Tibial artery (tissue), 4 donors: ENCODE data around the gene USO1.
"Not testable (repeated sequence)": the region's sequence is repeated elsewhere in the genome, so short reads cannot be mapped to it uniquely, and the experiment has no call there.

ENCODE experiments used
- DNase-seq, 2 donors: peaks; one replicate each; pipeline ENCODE4 v3.0.0-alpha.2; 2019
- H3K27ac ChIP-seq, 2 donors: fragments of 200-600 bp; sonication (generic) in 1 of 2; 1 replicate in 1 of 2; 2 replicates in 1 of 2; pipeline ENCODE4 v1.5.1; 2018 to 2019; ENCODE audit warnings: mild to moderate bottlenecking in 1 of 2
- H3K27me3 ChIP-seq, 2 donors: fragments of 200-600 bp; sonication (generic) in 1 of 2; one replicate each; pipeline versions ENCODE4 v1.5.1 to v1.6.0; 2016 to 2019
- H3K36me3 ChIP-seq, 3 donors: fragments of 200-600 bp; sonication (generic) in 2 of 3; one replicate each; pipeline ENCODE4 v1.5.1; 2016 to 2019; ENCODE audit warnings: mild to moderate bottlenecking in 2 of 3
- H3K4me1 ChIP-seq, 4 donors: fragments of 200-600 bp; sonication (generic) in 2 of 4; 1 replicate in 3 of 4; 2 replicates in 1 of 4; pipeline ENCODE4 v1.5.1; 2016 to 2019
- H3K4me3 ChIP-seq, 2 donors: fragments of 200-600 bp; sonication (generic) in 1 of 2; 1 replicate in 1 of 2; 2 replicates in 1 of 2; pipeline ENCODE4 v1.5.1; 2018 to 2019; ENCODE audit warnings: mild to moderate bottlenecking in 2 of 2
- H3K9me3 ChIP-seq, 3 donors: fragments of 200-600 bp; sonication (generic) in 1 of 3; one replicate each; pipeline ENCODE4 v1.5.1; 2016 to 2019
- CTCF ChIP-seq, 2 experiments: fragments of 200-600 bp in 1 of 2; fragments of 450-650 bp in 1 of 2; IDR thresholded peaks; one replicate each; pipeline ENCODE4 v1.5.1; 2017 to 2019; ENCODE audit warnings: antibody characterized with exemption in 2 of 2, mild to moderate bottlenecking in 1 of 2, moderate library complexity in 1 of 2
- intact Hi-C: fragments of 100-400 bp; cut with DNase I; formaldehyde crosslinking; loops from one replicate; pipeline ENCODE4 v1.15.0; 2023; ENCODE audit warnings: low total_unique reads

Gene USO1

GRCh38 chr4:75790024-75790423 lies 65.6 kb downstream of the USO1 start:
- H3K27ac ChIP-seq: no peak overlapping the region

GRCh38 chr4:75800972-75801371 lies 76.6 kb downstream of the USO1 start:
- TF ChIP-seq CTCF (IDR thresholded peaks at IDR 0.05): no peak
- intact Hi-C loops: loop anchor here (10.0 kb wide), 1 partner anchor 146 kb away; no protein-coding TSS in a partner anchor
- no peak overlapping the region for H3K4me3 ChIP-seq
- no peak overlapping the region for H3K27ac ChIP-seq
- no peaks in the 10 kb centered on the region for H3K4me1 ChIP-seq
- no peaks in the 10 kb centered on the region for H3K9me3 ChIP-seq
- H3K36me3 ChIP-seq: peaks cover 49 to 56% (median 53%) of the 10 kb centered on the region in 3 donors
- DNase-seq: no peak
- H3K27me3 ChIP-seq: no peaks in the 10 kb centered on the region

More at GRCh38 chr4:75790024-75790423, 65.6 kb downstream of the USO1 start:
- Histone ChIP-seq H3K36me3 (peaks cover 48 to 70% (median 58%) of the 10 kb centered on the region in 3 donors), H3K27me3 (no peaks in the 10 kb centered on the region), H3K4me3 (no peak overlapping the region), H3K4me1 (no peaks in the 10 kb centered on the region), H3K9me3 (no peaks in the 10 kb centered on the region)
- TF ChIP-seq CTCF (IDR thresholded peaks at IDR 0.05): no peak
- no peak for DNase-seq
- intact Hi-C loops: no loop called here

GRCh38 chr4:75806035-75806434 lies 81.7 kb downstream of the USO1 start:
- not testable (repeated sequence) for H3K27ac ChIP-seq, H3K27me3 ChIP-seq, DNase-seq, H3K9me3 ChIP-seq, H3K4me1 ChIP-seq, H3K4me3 ChIP-seq
- peaks cover 73 to 86% (median 76%) of the 10 kb centered on the region in 3 donors for H3K36me3 ChIP-seq
- intact Hi-C loops: loop anchor here (10.0 kb wide), 1 partner anchor 151 kb away; no protein-coding TSS in a partner anchor

- no peak for TF ChIP-seq CTCF (IDR thresholded peaks at IDR 0.05)
- DNase-seq: no peak
- Histone ChIP-seq H3K27me3 (no peaks in the 10 kb centered on the region), H3K27ac (no peak overlapping the region), H3K36me3 (peaks cover 29 to 40% (median 31%) of the 10 kb centered on the region in 3 donors), H3K4me3 (no peak overlapping the region), H3K9me3 (no peaks in the 10 kb centered on the region), H3K4me1 (no peaks in the 10 kb centered on the region)
- intact Hi-C loops: no loop called here
Measured at GRCh38 chr4:75817901-75818300, 93.5 kb downstream of the USO1 start.

GRCh38 chr4:75819121-75819520 lies 94.7 kb downstream of the USO1 start:
- H3K27ac ChIP-seq: no peak overlapping the region

GRCh38 chr4:75820197-75820596 lies 95.8 kb downstream of the USO1 start:
- no peak for DNase-seq
- Histone ChIP-seq H3K4me3 (no peak overlapping the region), H3K36me3 (peaks cover 8 to 19% (median 8%) of the 10 kb centered on the region in 3 donors), H3K9me3 (no peaks in the 10 kb centered on the region), H3K4me1 (no peaks in the 10 kb centered on the region), H3K27me3 (no peaks in the 10 kb centered on the region), H3K27ac (no peak overlapping the region)
- no peak for TF ChIP-seq CTCF (IDR thresholded peaks at IDR 0.05)
- intact Hi-C loops: no loop called here

More at GRCh38 chr4:75819121-75819520, 94.7 kb downstream of the USO1 start:
- no peak for TF ChIP-seq CTCF (IDR thresholded peaks at IDR 0.05)
- intact Hi-C loops: no loop called here
- DNase-seq: no peak
- H3K9me3 ChIP-seq: no peaks in the 10 kb centered on the region
- no peak overlapping the region for H3K4me3 ChIP-seq
- H3K27me3 ChIP-seq: no peaks in the 10 kb centered on the region
- peaks cover 19 to 30% (median 19%) of the 10 kb centered on the region in 3 donors for H3K36me3 ChIP-seq
- no peaks in the 10 kb centered on the region for H3K4me1 ChIP-seq
